Stimulated activated CD4-positive, alpha-beta T cell treated with anti-CD3 and anti-CD28 coated beads, Interleukin-12 subunit alpha, Interleukin-12 subunit beta, amount 100 ng/mL, for 4 hours (primary cell): ENCODE measurements around the gene HHEX.
"Not testable (repeated sequence)": the region's sequence is repeated elsewhere in the genome, so short reads cannot be mapped to it uniquely, and the experiment has no call there.

Source experiments
- DNase-seq: peaks from one replicate; pipeline ENCODE4 v3.0.0-alpha.2; 2020

The HHEX gene

GRCh38 chr10:92689663-92690210 lies at the start of gene HHEX:
Gene HHEX (plus strand): TSS chr10:92689955. CDS start chr10:92689987, 32 bp downstream.
- DNase-seq = peak; percentile 11

DNA sequence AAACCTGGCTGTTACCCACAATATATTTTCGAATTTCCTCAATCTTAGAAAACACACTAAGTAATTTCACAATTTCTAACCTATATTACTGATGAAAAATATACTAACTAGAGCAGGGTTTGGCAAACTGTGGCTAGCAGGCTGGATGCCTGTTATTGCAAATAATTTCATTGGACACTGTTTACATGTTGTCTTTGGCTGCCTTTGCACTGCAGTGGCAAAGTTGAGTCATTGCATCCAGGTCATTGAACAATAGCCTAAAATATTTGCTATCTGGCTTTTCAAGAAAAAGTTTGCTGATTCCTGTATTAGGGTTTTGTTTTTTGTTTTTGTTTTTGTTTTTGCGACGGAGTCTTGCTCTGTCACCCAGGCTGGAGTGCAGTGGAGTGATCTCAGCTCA lies 49.6 kb upstream of the HHEX start:
- DNase-seq = no peak

DNA sequence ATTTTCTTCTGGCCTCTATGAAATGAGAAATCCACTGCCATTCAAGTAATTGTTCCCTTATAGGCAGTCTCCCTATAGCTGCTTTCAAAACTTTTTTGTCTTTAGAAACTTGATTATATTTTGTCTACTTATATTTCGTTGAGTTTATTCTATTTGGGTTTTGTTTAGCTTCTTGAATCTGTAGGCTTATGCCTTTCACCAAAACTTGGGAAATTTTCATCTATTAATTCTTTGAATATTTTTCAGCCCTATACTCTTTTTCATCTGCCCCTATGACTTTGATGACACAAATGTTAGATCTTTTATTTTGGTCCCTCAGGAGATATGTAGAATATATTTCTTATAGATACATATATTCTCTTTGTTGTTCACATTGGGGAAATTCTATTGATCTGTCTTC lies 48.3 kb upstream of the HHEX start:
- no peak for DNase-seq

DNA sequence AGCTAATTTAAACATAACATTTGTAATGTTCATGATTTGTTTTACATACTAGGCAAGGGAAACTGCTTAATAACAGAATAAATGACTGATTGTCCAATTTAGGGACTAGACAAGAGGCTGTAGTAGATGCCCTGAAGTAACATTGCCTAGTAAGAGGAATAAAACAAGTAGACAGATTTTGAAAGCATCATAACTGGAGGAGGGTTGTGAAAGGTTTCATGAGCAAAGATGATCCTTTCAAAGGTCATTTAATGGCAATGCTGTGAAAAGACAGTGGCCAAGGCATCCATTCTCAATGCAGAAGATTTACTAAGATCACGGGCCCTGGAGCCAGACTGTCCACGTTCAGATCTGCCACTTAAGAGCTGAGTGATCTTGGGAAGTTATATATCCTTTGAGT lies 44.8 kb upstream of the HHEX start:
- no peak for DNase-seq

GRCh38 chr10:92650864-92651263 lies 38.9 kb upstream of the HHEX start:
- DNase-seq = not testable (repeated sequence)

DNA sequence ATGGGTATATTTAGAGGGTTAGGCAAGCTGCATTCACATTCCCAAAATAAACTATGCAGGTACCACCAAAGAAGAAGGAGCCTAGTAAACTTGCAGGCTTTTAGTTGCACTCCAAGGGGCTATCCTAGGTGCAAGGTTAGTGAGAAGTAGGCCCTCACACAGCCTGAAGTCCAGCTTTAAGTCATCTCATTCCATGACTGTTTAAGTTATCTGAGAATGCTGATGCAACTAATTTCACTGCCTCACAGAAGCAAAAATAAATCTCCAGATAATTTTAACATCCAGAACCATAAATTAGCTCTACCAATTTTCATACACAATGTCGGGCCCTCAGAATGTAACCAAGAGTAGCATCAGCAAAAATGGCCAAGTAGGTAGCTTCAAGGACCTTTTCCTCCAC lies 34.3 kb upstream of the HHEX start:
- no peak for DNase-seq

DNA sequence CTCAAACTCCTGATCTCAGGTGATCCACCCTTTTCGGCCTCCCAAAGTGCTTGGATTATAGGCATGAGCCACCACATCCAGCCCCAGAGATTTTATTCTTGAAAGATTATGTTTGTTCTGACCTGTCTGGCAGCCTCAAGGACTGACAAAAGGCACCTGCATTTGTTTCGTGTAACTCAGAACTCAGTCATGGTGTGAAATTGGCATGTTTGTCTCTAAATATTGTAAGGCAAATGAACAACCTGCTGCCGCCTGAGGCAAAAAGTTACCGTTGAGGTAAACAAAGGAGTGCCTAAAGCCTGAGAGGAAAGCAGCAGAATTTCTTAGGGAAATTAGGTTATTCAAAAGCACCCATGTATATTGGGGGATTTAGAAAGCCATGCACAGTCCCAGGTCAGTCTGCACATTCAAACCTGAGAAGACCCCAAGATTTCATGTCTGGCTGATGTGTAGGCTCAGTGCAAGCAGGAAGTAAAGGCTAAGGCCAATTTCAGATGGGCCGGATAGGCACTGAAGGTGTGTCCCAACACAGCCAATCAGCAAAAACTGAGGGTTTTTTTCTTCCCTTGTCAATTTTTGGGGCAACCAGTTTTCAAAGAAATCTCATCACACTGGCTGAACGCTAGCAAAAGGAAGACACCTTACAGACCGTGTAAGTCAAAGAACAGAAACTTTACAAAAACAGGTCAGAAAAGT lies 33.3 kb upstream of the HHEX start:
- no peak for DNase-seq

DNA sequence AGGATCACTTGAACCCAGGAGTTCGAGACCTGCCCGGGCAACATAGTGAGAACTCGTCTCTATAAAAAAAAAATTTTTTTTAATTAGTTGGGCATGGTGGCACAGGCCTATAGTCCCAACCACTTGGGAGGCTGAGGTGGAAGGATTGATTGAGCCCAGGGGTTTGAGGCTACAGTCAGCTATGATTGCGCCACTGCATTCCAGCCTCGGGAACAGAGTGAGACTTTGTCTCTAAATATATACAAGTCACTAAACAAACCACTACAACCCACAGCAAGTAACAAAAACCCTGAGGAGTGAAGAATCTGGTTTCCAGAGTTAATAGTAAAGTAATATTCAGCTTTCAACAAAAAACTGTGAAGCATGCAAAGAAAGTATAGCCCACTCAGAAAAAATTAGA lies 32.7 kb upstream of the HHEX start:
- DNase-seq = no peak

DNA sequence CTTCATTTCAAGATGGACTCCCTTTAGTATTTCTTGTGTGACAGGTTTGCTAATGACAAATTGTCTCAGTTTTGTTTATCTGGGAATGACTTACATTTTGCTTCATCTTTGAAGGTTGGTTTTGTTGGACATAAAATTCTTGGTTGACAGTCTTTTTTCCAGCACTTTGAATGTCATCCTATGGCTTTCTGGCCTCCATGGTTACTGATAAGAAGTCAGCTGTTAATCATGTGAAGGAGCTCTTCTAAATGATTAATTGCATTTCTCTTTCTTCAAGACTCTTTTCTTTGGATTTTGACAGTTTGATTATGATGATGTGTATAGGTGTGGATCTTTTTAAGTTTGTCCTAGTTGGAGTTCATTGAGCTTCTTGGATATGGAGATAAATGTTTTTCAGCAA lies 26.9 kb upstream of the HHEX start:
- DNase-seq = no peak

DNA sequence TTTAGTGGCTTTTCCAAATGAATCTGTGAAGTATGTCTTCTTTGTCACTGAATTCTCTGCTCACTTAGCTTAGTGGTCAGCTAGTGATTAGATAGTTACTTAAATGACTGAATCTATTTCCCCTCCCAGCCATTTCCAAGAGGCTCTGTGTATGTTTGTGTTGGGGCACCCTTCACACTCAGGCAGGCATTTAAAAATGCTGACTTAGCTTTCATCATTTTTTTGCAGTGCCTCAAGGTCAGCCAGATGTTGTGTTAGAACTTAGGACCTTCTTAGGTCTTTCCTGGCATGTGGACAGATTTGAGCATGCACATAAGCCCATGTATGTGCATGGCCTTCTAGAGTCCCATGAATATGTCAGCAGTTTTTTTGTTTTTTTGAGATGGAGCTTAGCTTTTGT lies 25.4 kb upstream of the HHEX start:
- no peak for DNase-seq

DNA sequence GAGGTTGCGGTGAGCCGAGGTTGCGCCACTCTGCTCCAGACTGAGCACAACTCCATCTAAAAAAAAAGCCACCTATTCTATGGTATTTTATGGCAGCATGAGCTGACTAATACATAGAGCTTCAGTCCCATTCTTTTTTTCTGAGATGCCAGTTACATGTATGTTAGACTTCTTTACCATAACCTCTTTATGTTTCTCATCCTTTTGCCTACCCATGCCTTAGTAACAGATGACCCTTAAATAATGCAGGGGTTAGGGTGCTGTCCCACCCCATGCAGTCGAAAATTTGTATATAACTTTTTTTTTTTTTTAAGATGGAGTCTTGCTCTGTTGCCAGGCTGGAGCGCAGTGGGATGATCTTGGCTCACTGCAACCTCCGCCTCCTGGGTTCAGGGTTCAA lies 22.7 kb upstream of the HHEX start:
- DNase-seq = no peak

DNA sequence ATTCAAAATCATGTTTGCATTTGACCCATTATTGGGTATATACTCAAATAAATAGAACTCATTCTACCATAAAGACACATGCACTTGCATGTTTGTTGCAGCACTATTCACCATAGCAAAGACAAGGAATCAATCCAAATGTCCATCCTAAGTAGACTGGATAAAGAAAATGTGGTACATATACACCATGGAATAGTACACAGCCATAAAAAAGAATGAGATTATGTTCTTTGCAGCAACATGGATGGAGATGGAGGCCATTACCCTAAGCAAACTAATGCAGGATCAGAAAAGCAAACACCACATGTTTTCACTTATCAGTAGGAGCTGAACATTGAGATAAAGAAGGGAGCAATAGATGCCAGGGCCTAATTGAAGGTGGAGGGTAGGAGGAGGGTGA lies 12.0 kb upstream of the HHEX start:
- DNase-seq = no peak

DNA sequence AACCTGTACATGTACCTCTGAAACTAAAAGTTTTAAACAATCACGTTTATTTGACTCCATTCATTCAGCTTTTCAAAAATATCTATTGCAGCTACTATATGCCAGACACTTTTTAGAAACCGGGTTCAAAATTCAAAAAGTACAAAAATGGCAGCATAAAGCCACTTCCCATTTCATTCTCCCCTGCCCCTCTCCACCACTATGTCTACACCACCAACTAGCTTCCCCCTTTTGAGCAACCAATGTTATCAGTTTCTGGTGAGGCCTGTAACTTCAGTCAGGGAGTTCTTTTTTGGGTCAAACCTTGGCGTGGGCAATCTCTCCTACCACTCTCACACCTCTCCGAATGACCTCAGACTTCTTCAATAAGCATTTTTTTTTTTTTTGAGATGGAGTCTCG lies 11.5 kb upstream of the HHEX start:
- DNase-seq = no peak

GRCh38 chr10:92681306-92681834 lies 8.4 kb upstream of the HHEX start:
- no peak for DNase-seq

- no peak for DNase-seq
Observed at GRCh38 chr10:92688573-92688926, 1.2 kb upstream of the HHEX start.

- DNase-seq = no peak
Observed at GRCh38 chr10:92688927-92689662, 660 bp upstream of the HHEX start.

- peak; percentile 31 for DNase-seq
Observed at GRCh38 chr10:92690211-92690914, 608 bp downstream of the HHEX start.

DNA sequence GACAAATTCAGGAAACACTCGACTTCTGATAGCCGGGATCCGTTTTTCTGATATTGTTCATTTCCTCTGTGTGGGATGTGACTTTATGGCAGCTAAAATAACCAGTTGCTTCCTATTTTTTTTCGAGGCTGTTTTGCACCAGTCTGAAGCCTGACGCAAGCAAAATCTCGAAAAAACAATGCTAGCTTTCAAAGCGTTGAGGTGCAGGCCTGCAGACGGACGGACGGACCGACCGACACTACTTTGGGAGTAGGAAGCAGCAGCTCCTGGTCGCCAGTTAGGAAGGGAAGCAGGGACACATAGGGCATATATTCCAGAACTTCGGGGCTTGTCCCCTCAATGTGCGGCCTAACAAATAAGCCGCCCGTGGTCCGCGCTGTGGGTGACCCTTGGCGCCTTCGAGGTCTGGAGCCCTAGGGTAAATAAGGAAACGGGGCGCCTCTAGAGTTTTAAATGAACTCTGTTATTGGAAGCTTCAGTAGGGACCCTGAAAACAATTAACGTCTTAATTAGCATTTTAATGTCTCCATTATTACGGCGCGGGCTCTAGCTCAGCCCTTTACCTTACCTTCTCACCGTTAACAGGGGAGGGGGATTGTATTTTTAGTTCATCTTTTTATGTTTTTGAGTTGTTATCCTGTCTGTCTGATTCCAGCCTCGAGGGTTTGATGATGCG lies 1.3 kb downstream of the HHEX start:
- DNase-seq = no peak

DNA sequence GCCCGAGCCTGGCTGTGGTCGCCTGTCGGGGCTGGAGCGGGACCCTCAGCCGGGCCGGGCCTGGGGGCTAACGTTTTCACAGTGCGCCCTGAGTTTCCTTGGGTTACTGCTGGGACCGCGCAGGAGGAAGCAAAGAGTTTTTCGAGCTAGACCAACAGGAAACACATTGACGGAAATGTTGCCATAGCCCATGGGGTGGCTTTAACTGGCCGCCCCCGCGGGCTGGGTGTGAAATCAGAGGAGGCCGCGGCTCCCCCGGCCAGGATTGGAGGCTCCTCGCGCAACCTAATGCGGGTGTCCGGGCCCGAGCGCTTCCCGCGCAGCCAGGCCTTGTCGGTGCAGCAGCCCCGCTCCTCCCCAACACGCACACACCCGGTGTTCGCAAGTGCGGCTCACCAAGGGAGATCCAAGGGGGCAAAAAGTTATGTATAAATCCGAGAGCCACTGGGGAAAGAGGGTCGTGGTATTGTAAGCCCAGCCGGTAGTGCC lies 1.9 kb downstream of the HHEX start:
- no peak for DNase-seq

GRCh38 chr10:92692080-92692671 lies 2.4 kb downstream of the HHEX start:
- no peak for DNase-seq

DNA sequence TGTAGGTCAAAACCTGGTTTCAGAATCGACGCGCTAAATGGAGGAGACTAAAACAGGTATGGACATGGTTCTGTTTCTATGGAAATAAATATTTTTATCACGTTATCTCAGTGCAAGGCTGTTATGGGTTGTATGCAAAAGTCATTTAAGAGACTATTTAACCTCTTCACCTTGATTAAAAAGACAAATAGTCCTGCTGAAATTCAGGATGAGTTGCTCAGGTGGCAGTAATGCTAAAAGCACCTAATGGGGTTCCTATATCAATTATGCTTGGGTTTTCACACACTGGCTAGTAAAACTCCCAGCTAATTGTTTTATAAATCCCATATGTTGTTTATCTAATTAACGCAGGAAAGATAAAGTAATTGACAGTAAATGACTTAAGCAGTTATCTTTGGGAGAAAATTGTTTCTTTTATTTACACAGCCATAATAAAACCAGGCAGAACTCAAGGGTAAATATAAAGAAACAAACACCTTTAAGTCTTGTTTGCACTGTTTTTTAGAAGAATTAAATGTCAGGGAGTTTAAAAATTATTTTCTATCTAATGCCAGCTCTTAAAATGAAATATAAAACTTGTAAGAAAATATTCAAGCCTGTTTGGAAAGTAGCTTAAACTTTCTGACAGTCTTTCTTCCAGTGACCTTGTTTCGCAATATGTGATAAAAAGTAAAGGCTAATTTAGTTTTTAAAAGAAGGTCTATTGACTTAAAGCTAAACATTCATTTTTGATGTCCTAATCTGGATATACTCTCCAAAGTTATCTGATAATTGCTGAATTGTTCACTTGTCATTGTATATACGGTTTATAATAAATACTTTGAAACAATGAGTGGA lies 3.2 kb downstream of the HHEX start:
- DNase-seq = no peak

DNA sequence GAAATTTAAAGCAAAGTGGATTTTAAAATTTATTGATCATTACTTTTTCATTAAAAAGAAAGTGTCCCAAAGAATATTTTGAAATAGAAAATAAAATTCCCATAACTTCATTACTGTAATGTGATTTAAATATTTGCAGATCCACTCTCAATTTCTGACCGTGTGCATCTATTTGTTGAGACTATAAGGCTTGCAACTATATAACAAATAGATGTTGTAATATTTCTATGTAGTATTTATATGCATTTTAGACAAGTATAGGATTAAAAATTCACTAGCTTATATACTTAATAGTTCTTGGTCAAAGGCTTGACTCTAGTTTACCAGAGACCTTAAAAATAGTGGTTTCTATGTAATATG lies 3.8 kb downstream of the HHEX start:
- DNase-seq = no peak
